Measurements from ENCODE around the gene CDH13.

DNA sequence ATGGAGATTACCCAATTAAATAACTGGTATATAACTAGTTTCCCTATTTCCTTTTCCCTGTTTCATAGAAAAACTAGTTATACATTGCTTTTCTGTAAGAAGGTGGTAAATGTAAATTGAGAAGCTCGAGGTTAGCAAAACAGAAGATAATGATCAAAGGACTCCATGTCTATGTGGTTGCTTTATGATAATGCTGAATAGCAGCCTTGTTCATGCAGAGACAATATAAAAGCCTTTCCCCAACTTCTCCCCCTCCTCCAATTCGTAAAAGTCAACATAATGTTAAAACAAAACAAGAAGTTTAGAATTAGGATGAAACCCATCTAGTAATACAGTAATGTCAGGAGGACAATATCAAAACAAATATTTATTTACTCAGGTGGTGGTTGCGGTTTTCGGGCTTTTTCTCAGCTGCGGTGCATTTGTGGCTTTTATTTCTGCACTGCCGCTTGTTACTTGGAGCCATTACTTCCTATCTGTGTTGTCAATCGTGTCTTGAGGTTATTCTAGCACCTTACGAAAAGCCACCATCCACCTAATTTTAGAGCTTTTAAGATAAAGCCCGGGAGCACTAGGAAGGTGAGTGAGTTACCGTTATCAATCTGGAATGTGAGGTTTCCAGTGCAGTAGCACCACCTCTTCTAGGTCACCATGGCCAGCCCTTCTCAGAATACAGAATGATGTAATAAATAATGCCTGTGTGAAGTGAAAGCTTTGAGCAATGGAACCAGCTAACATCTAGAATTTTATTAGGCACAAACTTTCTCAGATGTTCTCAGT lies 297.5 kb downstream of the CDH13 start:
- no peak for TF ChIP-seq GABPA (IDR thresholded peaks at IDR 0.05; ENCODE audit: low read depth)
- TF ChIP-seq POLR2AphosphoS5 (IDR thresholded peaks at IDR 0.05; ENCODE audit: low read depth): no peak
